GM19351 (cell line): Measurements from ENCODE around the gene KCNK17.
"Not testable (repeated sequence)": the region's sequence is repeated elsewhere in the genome, so short reads cannot be mapped to it uniquely, and the experiment has no call there.

Experiments used
- ATAC-seq: cut with Tn5 transposase; IDR thresholded peaks from one replicate; pipeline ENCODE4 v1.9.1; 2021; ENCODE audit warnings: mild to moderate bottlenecking, moderate library complexity; ENCODE audit not compliant: unreplicated experiment

KCNK17 gene

DNA sequence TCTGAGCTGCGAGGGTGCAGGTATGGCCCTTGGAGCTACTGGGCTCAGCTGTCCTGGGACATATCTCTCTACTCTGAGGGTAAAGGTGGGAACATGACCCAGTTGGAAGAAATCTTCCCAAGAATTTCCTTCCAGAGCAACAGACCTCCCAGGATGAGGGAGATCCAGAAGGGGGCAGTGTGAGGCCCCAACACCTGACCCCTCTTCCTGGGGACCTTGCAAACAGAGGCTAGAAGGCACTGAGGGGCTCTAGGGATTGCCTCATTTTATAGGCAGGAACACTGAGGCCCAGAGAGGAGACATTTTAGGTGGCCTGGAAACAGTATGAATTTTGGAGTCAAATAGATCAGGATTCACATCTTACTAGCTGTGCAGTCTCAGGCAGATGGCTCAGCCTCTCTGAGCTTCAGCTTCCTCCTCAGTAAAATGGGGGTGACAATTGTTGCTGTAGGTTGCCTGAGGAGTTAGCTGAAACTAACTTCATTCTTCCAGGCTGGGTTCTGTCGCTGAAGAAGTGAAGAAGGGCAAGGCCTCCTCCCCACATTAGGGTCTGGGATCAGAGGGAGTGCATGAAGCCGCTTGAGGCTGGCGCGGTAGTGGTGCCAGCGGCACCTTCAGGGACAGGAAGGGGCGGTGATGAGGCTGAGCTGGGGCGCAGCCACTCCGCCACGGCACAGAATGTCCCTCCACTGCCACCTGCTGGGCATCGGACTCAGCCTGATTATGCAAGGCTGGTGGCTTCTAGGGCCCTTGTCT is 11.4 kb downstream of the KCNK17 start:
- peak; percentile 85 for ATAC-seq

DNA sequence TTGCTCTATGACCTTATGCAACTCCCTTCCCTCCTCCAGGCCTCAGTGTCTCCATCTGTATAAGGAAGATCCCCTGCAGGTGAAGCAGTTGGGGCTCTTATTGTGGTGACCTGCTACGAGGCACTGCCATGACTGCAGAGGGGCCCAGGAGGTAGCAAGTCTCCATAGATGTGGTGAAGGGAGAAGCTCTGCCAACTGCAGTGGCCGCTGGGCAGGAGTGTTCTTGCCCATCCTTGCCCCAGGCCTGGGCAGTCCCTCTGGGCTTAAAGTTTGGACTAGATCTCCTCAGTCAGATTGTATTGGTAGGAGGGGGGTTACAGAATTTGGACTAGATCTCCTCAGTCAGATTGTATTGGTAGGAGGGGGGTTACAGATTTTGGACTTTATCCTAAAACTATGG is 12.2 kb downstream of the KCNK17 start:
- ATAC-seq: no peak

DNA sequence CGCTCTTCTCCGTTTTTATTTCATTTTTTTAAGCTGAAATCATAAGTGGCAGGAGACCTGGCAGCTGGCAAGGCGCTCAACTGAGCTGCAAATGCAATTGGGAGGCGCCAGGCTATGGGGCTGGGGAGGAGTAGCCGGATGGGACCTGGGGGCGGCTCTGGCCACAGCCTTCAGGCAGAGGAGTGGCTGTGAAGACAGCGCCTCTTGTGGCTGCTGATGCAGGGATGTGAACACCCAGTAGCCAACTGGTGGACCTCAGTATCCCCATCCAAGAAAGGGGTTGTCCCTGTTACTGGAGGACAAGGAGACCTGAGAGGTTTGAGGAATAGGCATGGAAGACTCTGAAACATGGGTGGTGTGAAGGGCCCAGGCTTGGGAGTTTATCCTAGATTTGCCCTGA is 12.6 kb downstream of the KCNK17 start:
- ATAC-seq: no peak

DNA sequence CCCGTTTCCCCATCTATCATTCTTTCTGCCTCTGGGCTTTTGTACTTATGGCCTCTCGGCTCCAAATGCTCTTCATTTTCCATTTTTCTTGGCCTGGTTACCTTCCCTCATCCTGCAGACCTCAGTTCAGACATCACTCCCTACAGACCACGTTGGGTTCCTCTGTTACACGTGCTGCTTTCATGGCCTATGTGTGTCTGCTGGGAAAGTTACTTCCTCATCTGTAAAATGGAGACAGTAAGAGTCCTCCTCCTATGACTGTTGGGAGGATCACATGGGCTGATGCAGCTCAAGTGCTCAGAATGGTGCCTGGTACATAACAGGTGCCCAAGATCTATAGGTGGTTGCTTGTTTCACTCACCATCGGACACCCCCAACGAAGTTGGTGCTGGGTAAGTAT is 13.5 kb downstream of the KCNK17 start:
- ATAC-seq: no peak

DNA sequence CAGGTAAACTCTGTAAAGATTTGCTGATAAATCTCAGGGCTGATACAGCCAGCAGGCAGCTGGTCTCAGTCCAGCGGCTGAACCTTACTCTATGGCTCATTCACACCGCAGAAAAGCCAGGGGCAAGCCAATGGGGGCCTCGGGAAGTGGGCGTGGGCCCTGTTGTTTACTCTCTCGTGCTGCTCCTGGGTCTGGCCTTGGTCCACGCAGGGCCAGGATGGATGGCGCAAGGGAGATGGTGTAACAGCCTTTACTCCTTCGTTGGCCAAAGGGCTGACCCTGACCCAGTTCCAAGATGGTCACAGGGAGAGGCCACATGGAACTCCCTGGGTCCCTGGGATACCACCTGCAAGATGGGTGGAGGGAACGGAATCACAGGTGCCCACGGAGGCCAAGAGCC is 16.2 kb downstream of the KCNK17 start:
- no peak for ATAC-seq

DNA sequence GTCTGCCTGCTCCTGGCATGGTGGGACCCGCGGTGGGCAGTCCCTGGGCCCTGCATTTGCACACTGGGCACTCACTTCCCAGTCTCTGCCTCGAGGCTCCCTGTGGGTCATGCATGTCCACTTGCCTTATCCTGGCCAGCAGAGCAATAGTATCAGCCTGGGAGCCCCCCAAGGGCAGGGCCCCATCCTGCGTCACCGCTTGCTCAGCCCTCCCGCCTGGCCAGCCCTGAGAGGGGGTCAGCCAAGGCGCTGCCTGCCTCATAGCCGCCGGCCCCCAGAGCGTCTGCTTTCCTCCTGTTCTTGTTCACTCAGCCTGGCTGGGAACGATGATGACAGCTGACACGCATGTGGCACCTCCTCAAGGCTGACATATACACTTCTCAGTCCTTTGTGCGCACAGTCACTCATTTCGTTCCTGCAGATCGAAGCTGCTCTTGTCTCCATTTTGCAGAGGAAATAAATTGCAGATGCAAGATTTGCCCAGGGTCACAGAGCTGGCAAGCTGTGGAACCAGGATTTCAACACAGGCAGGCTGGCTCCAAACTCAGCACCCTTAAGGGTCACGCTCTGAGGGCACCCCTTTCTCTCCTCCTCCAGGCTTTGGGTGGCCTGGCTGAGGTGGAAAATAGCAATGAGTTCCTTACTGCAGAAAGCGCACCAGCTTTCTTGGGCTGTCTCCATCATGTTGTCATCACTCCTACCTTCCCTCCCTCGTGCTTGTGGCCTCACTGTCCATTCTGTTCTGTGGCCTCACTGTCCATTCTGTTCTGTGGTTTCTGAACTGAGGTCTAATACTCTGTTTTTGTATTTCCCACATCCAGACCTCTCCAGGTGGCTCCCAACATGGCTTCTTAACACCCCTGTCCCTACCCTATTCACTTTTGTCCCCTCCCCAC is 17.2 kb downstream of the KCNK17 start:
- ATAC-seq: no peak

DNA sequence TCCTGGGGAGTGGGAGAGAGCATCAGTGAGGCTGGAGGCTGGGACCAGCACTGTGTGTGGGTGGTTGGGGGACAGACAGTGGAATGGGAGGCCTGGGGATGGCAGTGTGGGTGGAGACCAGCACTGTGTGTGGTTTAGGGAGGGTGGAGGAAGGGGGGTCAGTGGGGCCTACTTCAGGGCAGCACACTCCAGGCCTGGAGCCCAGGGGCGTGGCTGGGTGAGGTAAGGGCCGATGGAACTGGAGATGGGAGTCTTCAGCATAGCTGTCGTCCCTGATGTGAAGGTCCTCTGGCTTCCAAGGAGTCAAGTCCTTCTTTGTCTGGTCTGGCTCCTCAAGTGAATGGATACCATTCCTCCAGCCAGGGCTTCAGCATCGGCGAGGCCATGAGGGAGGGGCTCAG is 18.6 kb downstream of the KCNK17 start:
- ATAC-seq: no peak

DNA sequence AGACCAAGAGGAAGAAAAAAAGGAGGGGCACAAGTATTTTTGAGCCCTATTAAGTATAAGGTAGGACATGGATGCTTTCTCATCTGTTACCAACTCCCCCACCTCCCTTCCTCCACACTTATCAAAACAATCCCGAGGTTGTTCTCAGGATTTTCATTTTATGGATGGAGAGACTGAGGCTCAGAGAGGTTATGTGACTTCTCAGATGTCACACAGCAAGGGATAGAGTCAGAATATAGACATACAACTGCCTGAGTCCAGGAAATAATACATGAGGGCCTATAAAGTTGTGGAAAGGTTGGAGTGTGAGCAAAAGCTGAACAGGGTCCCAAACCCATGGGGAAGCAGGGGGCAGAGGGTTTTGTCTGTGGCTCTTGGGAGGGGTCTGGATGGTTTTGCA is 19.3 kb downstream of the KCNK17 start:
- no peak for ATAC-seq

DNA sequence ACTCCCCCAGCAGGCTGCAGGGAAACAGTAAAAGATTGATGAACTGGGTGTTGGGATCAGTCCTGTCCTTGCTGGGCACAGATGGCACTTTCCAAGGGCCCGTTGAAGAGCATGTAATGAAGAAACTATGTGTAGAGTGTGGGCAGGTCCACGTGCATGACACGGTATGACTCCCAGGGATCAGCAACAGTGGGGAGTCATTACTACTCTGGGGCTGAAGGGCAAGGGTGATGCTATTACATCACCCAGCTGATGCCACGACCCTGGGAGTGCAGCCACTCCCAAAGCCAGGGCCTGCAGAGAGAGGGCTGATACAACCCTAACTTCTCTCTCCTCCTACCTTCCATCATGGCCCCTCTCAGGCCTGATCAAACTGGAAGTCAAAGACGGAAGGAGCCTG is 20.1 kb downstream of the KCNK17 start:
- no peak for ATAC-seq

DNA sequence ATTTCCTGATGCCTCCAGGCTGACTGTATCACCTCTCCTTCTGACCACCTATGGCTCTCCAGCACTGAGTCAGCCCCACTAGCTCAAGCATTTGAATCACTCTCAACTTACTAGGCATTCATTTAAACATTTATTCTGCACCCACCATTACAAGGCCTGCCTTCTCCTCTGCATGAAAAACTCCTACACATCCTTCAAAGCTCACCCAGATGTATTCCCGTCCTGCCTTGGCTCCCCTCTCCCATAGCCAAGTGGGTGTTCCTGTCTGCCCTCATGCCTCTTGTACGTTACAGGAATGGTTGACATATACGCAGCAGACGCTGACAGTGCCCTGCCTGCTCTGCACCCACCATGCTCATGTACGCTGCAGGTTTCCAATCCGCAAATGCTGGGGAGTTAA is 21.6 kb downstream of the KCNK17 start:
- no peak for ATAC-seq

DNA sequence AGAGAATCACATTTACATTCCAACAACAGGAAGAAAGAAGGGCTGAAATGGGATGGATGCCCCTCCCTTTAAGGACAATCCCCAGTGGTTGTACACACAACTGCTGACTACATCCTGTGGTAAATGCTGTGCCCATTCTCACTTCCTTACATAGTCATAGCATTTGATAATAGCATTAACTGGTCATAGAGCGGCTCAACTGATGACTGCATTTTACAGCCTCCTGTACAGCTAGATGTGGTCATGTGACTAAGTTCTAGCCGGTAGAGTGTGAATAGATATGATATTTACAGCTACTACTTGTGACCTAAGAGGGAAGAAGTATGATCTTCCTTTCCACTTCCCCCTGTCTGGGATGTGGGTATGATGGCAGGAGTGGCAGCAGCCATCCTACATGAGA is 24.7 kb downstream of the KCNK17 start:
- no peak for ATAC-seq

DNA sequence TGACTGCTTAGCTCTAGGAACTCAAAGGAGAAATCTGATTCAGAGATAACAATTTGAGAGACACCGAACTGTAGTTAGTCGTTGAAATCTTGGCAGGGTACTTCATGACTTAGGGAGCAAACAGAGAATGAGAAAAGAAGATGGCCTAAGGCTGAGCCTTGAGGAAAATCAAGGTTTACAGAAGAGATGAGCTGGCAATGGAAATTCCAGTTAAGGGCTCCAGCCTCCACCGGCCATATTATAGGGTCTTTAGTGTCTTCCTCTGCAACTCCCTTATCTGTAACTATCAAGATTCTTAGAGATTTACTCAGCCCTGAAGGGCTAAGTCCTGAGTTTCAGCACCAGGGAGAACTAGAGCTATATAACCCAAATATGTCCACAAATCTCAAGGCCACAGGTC is 26.6 kb downstream of the KCNK17 start:
- no peak for ATAC-seq

DNA sequence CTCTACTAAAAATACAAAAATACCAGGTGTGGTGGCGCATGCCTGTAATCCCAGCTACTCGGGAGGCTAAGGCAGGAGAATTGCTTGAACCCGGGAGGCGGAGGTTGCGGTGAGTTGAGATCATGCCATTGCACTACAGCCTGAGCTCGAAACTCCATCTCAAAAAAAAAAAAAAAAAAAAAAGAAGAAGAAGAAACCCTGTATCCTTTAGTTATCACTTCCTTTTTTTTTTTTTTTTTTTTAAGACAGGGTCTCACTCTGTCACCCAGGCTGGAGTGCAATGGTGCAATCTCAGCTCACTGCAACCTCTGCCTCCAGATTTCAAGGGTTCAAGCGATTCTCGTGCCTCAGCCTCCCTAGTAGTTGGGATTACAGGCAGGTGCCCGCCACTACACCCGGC is 27.6 kb downstream of the KCNK17 start:
- ATAC-seq: not testable (repeated sequence)

DNA sequence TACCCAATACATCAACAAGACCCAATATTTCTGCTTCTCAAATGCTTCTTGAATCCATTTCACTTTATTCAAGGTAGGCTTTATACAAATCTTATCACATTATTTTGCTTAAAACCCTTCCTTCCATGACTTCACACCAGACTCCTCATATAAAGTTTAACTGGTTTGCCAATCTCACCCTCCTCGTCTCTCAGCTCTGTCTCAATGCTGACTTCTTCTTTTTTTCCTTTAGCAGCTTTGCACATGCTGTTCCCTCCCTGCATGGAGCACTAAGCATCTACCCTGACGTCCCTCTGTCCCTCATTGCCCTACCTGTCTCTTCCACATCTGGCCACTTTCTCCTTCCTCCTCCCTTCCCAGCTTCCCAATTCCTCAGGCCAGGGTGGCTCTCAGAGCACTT is 31.4 kb downstream of the KCNK17 start:
- no peak for ATAC-seq

DNA sequence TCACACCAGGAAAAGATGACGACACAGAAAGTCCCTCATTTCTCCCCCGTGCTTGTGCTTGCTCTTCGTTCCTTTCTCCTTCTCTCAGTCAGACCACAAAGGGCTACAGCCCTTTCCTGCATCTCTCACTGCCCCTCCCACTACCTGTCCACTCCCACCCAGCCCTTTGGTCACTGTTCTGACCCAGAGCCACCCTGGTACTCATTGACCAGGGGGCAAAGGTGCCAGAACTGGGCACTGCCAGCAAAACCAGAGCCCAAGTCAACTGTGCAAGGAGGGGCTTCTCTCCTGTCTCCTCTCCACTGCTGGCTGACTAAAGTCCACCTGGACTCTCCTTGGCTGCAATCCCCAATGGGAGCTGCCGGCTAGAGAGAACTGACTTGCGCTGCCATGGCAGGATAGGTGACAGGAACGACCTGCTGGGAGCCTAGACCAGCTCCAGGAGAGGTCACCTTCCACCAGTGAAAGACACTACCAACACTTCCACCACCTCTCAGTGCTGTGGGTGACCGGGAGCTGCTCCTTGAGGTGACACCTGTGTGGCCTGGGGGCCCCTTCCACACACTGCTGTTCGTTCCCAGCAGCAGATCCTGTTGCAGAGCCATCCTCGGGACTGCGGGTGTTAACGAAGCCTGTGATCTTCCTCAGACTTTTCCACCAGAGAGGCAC is 32.8 kb downstream of the KCNK17 start:
- no peak for ATAC-seq

DNA sequence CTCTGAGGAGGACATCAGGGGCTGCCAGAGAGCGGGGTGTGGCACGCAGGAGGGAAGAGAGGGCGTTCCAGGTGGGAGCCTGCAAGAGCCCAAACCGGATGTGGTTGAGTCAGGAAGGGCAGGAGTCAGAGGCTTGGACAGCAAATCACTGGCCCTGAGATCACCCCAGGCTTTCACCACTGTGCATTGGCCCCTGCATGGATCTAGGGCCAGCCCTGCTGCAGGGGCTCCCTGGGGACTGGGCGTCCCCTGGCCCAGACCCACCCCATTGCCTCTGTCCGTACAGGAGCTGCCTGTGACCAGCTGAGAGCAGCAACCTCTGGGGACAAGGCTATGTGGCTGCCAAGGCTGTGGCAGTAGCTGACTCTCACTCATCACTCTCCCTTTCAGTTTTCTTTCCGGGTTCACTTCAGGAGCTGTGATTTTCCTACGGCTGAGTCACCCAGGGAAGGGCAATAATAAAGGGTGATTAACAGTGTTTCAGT is 33.9 kb downstream of the KCNK17 start:
- no peak for ATAC-seq

DNA sequence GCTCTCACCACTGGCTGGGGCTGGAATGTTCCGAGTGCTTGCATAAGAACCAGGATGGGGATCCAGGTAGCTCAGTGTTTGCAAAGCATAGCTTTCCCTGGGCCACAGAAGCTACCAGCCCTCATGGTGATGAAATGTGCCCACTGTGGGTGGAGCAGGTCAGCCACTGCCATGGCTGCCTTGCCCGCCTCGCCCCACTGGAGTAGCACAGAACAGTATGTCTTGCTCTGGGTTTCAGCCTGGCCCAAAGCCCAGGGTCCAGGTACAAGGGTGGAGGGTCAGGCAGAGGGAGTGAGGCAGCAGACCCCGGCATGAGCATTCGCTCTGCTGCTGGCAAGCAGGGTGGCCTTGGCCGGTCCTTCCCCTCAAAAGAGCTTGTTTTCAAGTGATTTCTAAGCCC is 34.7 kb downstream of the KCNK17 start:
- no peak for ATAC-seq

DNA sequence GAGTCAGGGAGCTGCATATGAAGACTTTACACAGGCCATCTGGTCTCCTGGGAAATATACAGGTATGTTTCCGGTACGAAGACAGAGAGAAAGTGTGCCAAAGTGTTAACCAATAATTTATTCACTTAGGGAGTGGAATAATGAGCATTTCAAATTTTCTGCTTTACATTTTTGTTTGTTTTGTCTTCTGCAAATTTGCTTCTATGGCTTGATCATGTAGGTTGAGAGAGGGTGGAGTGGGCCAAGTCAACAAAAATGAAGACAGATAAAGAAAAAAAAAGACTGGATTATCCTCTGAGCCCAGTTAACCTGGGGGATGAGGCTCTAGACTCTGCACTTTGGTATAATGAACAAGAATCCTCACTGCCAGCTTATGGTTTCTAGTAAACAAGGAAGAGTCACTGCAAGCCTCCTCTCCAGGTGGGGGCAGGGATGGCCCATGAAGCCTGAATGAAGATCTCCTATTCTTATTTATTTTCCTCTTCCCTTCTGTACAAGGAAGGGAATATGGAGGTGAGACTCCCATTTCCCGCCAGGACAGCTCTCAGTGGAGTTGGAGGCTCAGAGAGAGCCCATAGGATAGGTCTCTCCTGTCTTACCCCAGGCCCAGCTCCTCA is 37.7 kb downstream of the KCNK17 start:
- no peak for ATAC-seq

DNA sequence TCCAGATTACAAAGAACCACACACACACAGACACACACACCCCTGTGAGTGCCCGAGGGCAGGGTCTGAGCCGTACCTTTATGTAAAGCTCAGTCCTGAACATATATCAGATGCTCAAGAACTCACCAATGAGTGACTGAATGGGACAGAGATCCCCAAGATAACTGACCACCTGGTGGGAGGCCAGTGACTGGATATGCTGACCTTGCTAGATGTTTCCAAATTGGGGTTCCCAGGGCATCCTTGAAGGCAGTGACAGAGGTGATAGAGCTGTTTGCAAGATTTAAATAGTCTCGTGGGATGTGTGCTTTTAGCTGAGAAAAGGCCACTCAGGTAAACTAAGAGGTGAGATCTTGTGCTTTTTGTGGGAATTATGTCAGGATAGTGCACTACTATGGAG is 39.3 kb downstream of the KCNK17 start:
- ATAC-seq: no peak

DNA sequence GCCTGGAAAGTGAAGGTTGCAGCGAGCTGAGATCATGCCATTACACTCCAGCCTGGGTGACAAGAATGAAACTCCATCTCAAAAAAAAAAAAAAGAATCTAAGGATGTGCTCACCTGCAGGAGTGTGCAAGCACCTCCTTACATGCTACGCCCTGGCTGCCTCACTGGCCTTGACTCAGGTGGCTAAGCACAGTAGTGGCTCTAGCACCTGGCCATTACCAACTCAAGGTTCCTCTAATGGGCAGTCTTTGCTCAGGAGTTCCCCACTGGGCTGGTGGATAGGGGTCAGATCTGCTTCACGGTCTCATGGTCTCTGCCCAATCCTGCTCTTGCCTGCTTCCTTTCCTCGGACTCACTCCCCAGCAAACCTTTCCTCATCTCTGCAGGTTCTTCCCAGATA is 39.7 kb downstream of the KCNK17 start:
- ATAC-seq: no peak

DNA sequence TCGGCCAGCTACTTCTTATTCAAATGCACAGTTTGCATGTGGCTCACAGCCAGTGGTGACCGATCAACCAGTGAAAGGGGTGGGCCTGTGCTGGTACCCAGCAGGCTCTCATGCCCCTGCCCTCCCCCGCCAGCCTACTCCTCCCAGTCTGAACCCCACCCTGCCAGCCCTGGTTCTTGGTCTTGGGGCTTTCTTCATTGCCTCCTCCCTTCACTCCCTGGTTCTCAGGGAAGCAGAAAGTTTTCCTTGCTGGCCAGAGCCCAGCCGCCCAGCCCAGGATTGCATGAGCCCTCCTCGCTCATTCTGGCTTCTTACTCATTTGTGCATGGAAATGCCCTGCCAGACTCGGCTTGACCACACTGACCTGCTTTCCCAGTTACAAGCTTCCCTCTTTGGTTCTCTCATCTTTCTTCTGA is 40.8 kb downstream of the KCNK17 start:
- ATAC-seq: no peak
